SU-DHL-6 (cell line): ENCODE measurements around the gene LRRK1.

ENCODE experiments used
- H2AFZ ChIP-seq: fragments of 200-600 bp; sonication (generic); 2 replicates; pipeline ENCODE4 v1.6.1; 2014; ENCODE audit warnings: low read depth, mild to moderate bottlenecking, moderate library complexity, mixed read lengths, antibody characterized with exemption, low read length; ENCODE audit not compliant: severe bottlenecking
- H3F3A ChIP-seq: fragments of 200-600 bp; shearing (Covaris generic); 2 replicates; pipeline ENCODE4 v1.6.0; 2016; ENCODE audit warnings: antibody characterized with exemption, mild to moderate bottlenecking; ENCODE audit not compliant: insufficient read depth
- H3K27ac ChIP-seq: fragments of 200-600 bp; sonication (generic); 2 replicates; pipeline ENCODE4 v1.5.1; 2016; ENCODE audit warnings: low read depth, mild to moderate bottlenecking, low read length, moderate library complexity, mixed read lengths
- H3K27me3 ChIP-seq: fragments of 200-600 bp; sonication (generic), shearing (Covaris generic); 2 replicates; pipeline ENCODE4 v1.6.0; 2014; ENCODE audit warnings: mild to moderate bottlenecking, low read length
- H3K36me3 ChIP-seq: fragments of 200-600 bp; sonication (generic); 2 replicates; pipeline ENCODE4 v1.6.1; 2014; ENCODE audit warnings: mild to moderate bottlenecking, low read length, mixed read lengths
- H3K4me2 ChIP-seq: fragments of 300-600, 200-600 bp; shearing (Covaris generic), sonication (generic); 2 replicates; pipeline ENCODE4 v1.6.0; 2014; ENCODE audit warnings: low read length, low read depth, mild to moderate bottlenecking; ENCODE audit not compliant: poor library complexity, severe bottlenecking
- H3K4me3 ChIP-seq: fragments of 200-600 bp; sonication (generic); 2 replicates; pipeline ENCODE4 v1.5.1; 2014; ENCODE audit warnings: antibody characterized with exemption, low read length, mild to moderate bottlenecking, mixed read lengths; ENCODE audit not compliant: insufficient read depth, poor library complexity, severe bottlenecking
- H3K79me2 ChIP-seq: fragments of 200-600 bp; sonication (generic); 2 replicates; pipeline ENCODE4 v1.6.1; 2014; ENCODE audit warnings: mild to moderate bottlenecking, low read length, moderate library complexity; ENCODE audit not compliant: insufficient read depth
- H3K9ac ChIP-seq: fragments of 200-600 bp; sonication (generic); 2 replicates; pipeline ENCODE4 v1.7.0; 2014; ENCODE audit warnings: mild to moderate bottlenecking, low read length
- H3K9me2 ChIP-seq: fragments of 200-600 bp; sonication (generic); replicated peaks from 2 replicates; pipeline ENCODE4 v1.6.1; 2014; ENCODE audit warnings: low read length; ENCODE audit not compliant: insufficient read depth
- H3K9me3 ChIP-seq: fragments of 200-600 bp; sonication (generic); 2 replicates; pipeline ENCODE4 v1.6.1; 2014; ENCODE audit warnings: low read length, mixed read lengths; ENCODE audit not compliant: insufficient read depth
- H4K20me1 ChIP-seq: fragments of 200-600 bp; sonication (generic); 2 replicates; pipeline ENCODE4 v1.6.1; 2014; ENCODE audit warnings: low read depth, mild to moderate bottlenecking, antibody characterized with exemption, low read length, moderate library complexity, mixed read lengths
- CTCF ChIP-seq: fragments of 200-600 bp; sonication (generic); IDR thresholded peaks from one replicate; pipeline ENCODE4 v1.5.1; 2017; ENCODE audit warnings: antibody characterized with exemption, mild to moderate bottlenecking, low read length, moderate library complexity; ENCODE audit not compliant: insufficient read depth, poor library complexity, severe bottlenecking
- EZH2phosphoT487 ChIP-seq: fragments of 200-600 bp; sonication (generic), shearing (Covaris generic); conservative IDR thresholded peaks from 2 replicates; pipeline ENCODE4 v1.6.1; 2018; ENCODE audit warnings: mild to moderate bottlenecking, antibody characterized with exemption, low read length, moderate library complexity, mixed read lengths

The LRRK1 gene

GRCh38 chr15:101112336-101113113 lies 193.4 kb downstream of the LRRK1 start:
- Histone ChIP-seq H3K9me3 (no peaks in the 10 kb centered on the region), H3K4me2 (no peak overlapping the region), H3K27me3 (no peaks in the 10 kb centered on the region), H3K36me3 (no peaks in the 10 kb centered on the region), H3K79me2 (no peaks in the 10 kb centered on the region), H2AFZ (no peak overlapping the region), H3K27ac (no peak overlapping the region), H3K4me3 (no peak overlapping the region), H3K9me2 (no peaks in the 10 kb centered on the region), H3K9ac (no peak overlapping the region), H3F3A (no peaks in the 10 kb centered on the region), H4K20me1 (no peaks in the 10 kb centered on the region)
- TF ChIP-seq EZH2phosphoT487 = no peak
- no peak for TF ChIP-seq CTCF

- no peaks in the 10 kb centered on the region for H3K9me3 ChIP-seq
- H3K79me2 ChIP-seq = no peaks in the 10 kb centered on the region
- H3K4me2 ChIP-seq = no peak overlapping the region
- TF ChIP-seq EZH2phosphoT487 = no peak
- no peak for TF ChIP-seq CTCF
- no peak overlapping the region for H3K27ac ChIP-seq
- H3K4me3 ChIP-seq = no peak overlapping the region
- no peaks in the 10 kb centered on the region for H3K36me3 ChIP-seq
- H3K9ac ChIP-seq = no peak overlapping the region
- no peak overlapping the region for H2AFZ ChIP-seq
- no peaks in the 10 kb centered on the region for H3F3A ChIP-seq
- no peaks in the 10 kb centered on the region for H3K9me2 ChIP-seq
- no peaks in the 10 kb centered on the region for H3K27me3 ChIP-seq
- H4K20me1 ChIP-seq = no peaks in the 10 kb centered on the region
Observed at GRCh38 chr15:101113114-101114005, 194.2 kb downstream of the LRRK1 start.

GRCh38 chr15:101114166-101114565 lies 195.0 kb downstream of the LRRK1 start:
- Histone ChIP-seq H3K9me2 (no peaks in the 10 kb centered on the region), H3K27ac (no peak overlapping the region), H4K20me1 (no peaks in the 10 kb centered on the region), H3K36me3 (no peaks in the 10 kb centered on the region), H3K27me3 (no peaks in the 10 kb centered on the region), H3K4me2 (no peak overlapping the region), H3K9me3 (no peaks in the 10 kb centered on the region), H3K79me2 (no peaks in the 10 kb centered on the region), H3K9ac (no peak overlapping the region), H2AFZ (no peak overlapping the region), H3K4me3 (no peak overlapping the region), H3F3A (no peaks in the 10 kb centered on the region)
- no peak for TF ChIP-seq CTCF
- TF ChIP-seq EZH2phosphoT487 = no peak
